T-helper 1 cell treated with Interleukin-12 subunit alpha and Interleukin-12 subunit beta and Interleukin-4 antibody, amounts not matched to agents 30 μg/mL and 1 μg/mL, for 36 hours (primary cell): ENCODE data around the gene NHLRC2.

Source experiments
- H3K27ac Mint-ChIP-seq: one replicate; pipeline ENCODE4 v1.8.0; 2021; ENCODE audit warnings: mild to moderate bottlenecking, mixed read lengths
- H3K27me3 Mint-ChIP-seq: one replicate; pipeline ENCODE4 v1.8.0; 2021; ENCODE audit warnings: low read depth, mixed read lengths
- H3K36me3 Mint-ChIP-seq: one replicate; pipeline ENCODE4 v1.8.0; 2021; ENCODE audit warnings: low read depth, mixed read lengths
- H3K4me1 Mint-ChIP-seq: one replicate; pipeline ENCODE4 v1.8.0; 2021; ENCODE audit warnings: low read depth, mixed read lengths
- H3K4me3 Mint-ChIP-seq: one replicate; pipeline ENCODE4 v1.8.0; 2021; ENCODE audit warnings: mild to moderate bottlenecking, moderate library complexity, mixed read lengths
- H3K9me3 Mint-ChIP-seq: one replicate; pipeline ENCODE4 v1.8.0; 2021; ENCODE audit warnings: mixed read lengths

The NHLRC2 gene

DNA sequence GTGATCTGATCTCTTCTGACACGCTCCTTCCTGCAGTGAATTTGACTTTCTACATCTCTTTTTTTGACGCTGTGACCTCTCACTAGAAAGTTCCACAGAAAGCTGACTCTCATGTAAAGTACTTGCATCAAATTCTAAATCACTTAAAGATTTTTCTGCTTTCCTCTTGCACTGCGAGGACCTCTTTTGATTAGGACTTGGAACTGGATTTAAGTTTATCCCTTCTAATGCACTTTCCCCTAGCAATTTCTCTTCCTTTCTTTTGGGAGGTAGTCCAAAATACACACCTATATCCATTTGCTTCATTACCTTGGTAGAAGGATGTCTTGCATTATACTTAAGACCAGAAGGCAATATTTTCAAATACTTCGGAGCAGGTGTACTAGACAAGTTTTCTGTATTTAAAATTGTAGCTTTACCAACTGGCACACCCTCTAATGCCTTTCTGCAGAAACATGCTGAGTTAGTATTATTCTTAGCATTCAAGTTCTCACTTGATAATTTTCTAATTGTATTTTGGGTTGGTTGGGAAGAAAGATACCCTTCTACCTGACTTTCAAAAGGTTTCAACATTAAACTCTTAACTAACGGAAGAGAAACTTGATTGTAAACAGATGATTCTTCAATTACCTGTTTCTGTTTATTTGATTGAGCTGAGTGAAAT, 5.2 kb upstream of the NHLRC2 start:
- H3K36me3 Mint-ChIP-seq: peaks cover 36% of the 10 kb centered on the region
- peaks cover 33% of the 10 kb centered on the region for H3K4me1 Mint-ChIP-seq
- no peaks in the 10 kb centered on the region for H3K27me3 Mint-ChIP-seq
- H3K9me3 Mint-ChIP-seq: no peaks in the 10 kb centered on the region
- H3K27ac Mint-ChIP-seq: no peak overlapping the region
- no peak overlapping the region for H3K4me3 Mint-ChIP-seq

DNA sequence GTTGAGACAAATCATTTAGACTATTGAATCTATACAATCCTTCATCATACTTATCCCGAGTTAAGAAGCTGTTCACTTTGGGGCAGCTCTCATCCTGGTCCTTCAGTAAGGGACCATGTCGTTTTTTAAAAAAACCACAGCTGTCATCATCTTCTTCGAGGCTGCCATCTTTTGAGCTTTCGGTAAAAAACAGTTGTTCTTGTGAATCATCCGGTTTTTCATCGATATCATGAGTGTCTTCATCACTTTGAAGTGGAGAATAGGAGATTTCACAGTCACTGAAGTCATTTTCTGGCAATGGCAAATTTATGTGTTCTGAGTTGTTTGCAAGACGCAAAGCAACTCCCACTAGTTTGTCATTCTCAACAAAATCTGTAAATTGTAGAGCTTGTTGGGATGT, 4.5 kb upstream of the NHLRC2 start:
- Mint-ChIP-seq H3K4me3 (peak overlapping the region; percentile 60), H3K4me1 (peaks cover 33% of the 10 kb centered on the region), H3K27me3 (no peaks in the 10 kb centered on the region), H3K36me3 (peaks cover 34% of the 10 kb centered on the region), H3K9me3 (no peaks in the 10 kb centered on the region), H3K27ac (peak overlapping the region; percentile 59)

DNA sequence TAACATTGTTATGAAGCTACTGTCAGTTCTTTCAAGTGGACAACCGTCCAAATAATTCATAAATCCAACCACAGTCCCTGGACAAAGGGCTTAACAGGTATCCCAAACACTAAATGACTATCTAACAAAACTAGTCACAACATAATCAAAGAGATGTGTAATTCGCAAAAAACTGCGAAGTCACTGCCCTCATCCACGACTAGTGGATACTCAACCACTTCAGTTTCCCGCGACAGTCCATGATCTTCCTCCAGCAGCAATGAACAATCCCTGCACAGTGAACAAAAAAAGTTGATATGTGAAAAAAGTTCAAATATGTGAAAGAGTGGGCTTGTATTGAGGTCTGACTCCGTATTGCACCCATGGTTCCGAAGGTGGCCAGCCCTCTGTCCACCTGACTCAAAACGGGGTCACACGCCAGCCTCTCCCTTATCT, 866 bp upstream of the NHLRC2 start:
- Mint-ChIP-seq H3K4me1 (peaks cover 45% of the 10 kb centered on the region), H3K27ac (peak overlapping the region; percentile 94), H3K9me3 (no peaks in the 10 kb centered on the region), H3K4me3 (peak overlapping the region; percentile 95), H3K36me3 (peaks cover 26% of the 10 kb centered on the region), H3K27me3 (no peaks in the 10 kb centered on the region)

DNA sequence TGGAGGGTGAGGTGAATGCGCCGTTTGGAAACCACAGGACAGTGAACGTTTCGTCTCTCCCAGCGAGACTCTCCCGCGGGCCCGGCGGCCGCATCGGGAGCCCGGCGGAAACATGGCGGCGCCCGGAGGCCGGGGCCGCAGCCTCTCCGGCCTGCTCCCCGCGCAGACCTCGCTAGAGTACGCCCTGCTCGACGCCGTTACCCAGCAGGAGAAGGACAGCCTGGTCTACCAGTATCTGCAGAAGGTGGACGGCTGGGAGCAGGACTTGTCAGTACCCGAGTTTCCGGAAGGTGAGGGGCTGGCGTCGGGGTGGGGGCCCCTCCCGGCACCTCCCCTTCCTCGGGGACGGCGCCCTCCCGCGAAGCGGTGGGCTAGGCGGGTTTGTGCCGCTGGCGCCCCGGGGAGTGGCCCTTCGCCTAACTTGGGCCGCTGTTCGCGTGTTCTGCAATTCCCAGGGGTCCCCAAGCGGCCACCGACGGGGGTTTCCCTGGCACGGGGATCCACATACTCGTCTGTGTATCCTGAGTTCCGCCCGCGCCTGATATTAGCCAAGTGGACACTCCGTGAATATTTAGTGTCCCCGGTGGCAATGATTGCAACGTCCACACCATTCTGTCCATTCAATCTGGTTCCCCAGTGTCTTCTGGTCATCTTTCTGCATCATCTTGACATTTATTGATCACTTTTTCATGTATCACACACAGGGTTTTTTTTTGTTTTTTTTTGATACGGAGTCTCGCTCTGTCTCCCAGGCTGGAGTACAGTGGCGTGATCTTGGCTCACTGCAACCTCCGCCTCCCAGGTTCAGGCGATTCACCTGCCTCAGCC, 514 bp downstream of the NHLRC2 start:
- no peaks in the 10 kb centered on the region for H3K27me3 Mint-ChIP-seq
- H3K36me3 Mint-ChIP-seq: peaks cover 30% of the 10 kb centered on the region
- peak overlapping the region; percentile 95 for H3K4me3 Mint-ChIP-seq
- H3K27ac Mint-ChIP-seq: peak overlapping the region; percentile 94
- H3K4me1 Mint-ChIP-seq: peaks cover 42% of the 10 kb centered on the region
- no peaks in the 10 kb centered on the region for H3K9me3 Mint-ChIP-seq

DNA sequence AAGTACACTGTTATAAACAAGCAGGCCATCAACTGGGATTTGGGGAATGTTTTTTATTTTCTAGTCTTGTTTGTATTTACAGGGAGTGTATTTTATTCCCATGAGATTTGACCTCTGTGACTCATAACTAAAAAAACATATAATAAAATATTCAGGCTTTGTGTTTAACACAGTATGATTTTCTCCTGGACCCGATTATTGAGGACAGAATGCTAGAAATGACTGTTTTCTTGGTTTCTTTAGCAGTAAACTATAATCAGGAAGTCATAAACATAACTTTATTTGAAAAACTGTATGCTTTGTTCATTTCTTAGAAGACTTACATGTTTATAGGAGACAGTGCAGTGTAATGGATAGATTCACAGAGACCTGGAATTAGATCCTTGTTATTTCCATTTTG, 2.1 kb downstream of the NHLRC2 start:
- H3K4me1 Mint-ChIP-seq: peaks cover 40% of the 10 kb centered on the region
- no peak overlapping the region for H3K27ac Mint-ChIP-seq

DNA sequence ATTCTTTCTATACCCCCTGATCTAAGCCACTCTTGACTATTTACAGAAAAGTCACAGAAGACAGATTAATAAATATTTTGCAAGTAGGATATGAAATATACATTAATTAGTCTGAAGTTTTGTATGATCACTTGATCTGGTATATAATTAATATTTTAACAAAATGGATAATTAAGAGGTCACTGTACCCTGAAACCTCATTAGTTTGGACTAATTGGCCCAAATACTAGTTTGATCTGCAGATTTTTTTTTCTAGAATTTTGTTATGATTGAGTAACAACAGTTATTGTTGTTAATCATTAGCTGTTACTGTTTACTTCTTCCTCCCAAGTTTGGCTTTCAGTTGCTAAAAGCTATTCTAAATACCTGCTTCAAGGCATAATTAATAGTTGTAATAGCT, 2.7 kb downstream of the NHLRC2 start:
- H3K27ac Mint-ChIP-seq: no peak overlapping the region
- H3K4me1 Mint-ChIP-seq: peaks cover 40% of the 10 kb centered on the region
- no peaks in the 10 kb centered on the region for H3K27me3 Mint-ChIP-seq
- H3K4me3 Mint-ChIP-seq: no peak overlapping the region
- H3K36me3 Mint-ChIP-seq: peaks cover 38% of the 10 kb centered on the region
- H3K9me3 Mint-ChIP-seq: peaks cover 8% of the 10 kb centered on the region

More for the DNA sequence above, 2.1 kb downstream of the NHLRC2 start:
- peaks cover 38% of the 10 kb centered on the region for H3K36me3 Mint-ChIP-seq
- no peak overlapping the region for H3K4me3 Mint-ChIP-seq
- no peaks in the 10 kb centered on the region for H3K27me3 Mint-ChIP-seq
- peaks cover 8% of the 10 kb centered on the region for H3K9me3 Mint-ChIP-seq

DNA sequence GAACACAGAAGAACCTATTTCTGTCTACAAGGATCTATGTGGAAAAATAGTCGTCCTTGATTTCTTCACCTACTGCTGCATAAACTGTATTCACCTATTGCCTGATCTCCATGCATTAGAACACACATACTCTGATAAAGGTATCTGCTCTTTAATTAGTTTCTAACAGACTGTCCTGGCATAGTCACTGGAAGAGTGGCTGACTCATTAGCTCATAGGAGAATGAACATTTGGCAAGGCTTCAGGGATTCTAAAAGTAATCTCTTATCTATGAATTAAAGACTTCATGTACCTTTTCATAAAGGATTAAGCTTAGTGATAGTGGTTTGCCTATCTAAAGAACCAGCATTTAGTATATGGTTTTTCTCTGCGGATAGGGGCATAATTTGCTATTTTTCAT, 4.1 kb downstream of the NHLRC2 start:
- Mint-ChIP-seq H3K36me3 (peaks cover 45% of the 10 kb centered on the region), H3K27me3 (no peaks in the 10 kb centered on the region), H3K4me1 (peaks cover 29% of the 10 kb centered on the region), H3K4me3 (no peak overlapping the region), H3K27ac (no peak overlapping the region), H3K9me3 (peaks cover 8% of the 10 kb centered on the region)

DNA sequence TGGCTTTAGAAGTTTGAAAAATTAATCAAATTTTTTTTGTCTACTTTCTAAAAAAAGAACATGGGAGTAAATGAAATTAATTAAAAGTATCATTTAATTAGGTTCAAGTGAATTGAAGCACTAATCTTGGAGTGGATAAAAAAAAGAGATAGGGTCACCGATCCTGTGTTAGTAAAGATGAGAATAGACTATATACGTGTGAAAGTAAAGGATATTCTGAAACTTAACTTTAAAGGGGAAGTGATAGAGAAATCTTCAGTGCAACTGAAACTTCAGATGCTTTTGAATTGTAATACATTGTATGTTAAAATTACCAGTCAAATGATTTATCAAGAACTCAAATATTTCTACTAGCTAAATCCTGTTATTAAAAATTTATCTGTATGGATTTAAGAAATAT, 4.8 kb downstream of the NHLRC2 start:
- Mint-ChIP-seq H3K4me1 (peaks cover 24% of the 10 kb centered on the region), H3K27ac (no peak overlapping the region), H3K9me3 (peaks cover 12% of the 10 kb centered on the region), H3K27me3 (no peaks in the 10 kb centered on the region), H3K4me3 (no peak overlapping the region), H3K36me3 (peaks cover 45% of the 10 kb centered on the region)

DNA sequence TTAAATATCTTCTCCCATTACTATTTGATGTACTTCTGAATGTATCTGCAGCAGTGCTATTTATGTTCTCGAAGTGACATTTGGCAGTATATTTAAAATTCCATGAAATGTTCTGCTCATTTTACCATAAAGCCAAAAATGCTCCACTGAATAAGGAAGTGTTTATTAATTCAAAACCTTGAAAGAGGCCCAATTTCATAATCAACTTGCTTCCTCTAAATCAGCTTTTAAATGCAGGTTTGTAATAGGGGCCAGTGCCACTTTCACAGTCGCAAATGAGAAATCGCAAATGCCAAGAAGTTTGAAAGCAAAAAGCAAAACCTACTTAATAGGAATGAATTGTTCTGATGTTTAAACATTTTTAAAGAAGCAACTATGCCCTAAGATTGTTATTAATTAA, 11.4 kb downstream of the NHLRC2 start:
- peaks cover 5% of the 10 kb centered on the region for H3K4me1 Mint-ChIP-seq
- H3K27ac Mint-ChIP-seq: no peak overlapping the region
- H3K36me3 Mint-ChIP-seq: peaks cover 34% of the 10 kb centered on the region
- no peak overlapping the region for H3K4me3 Mint-ChIP-seq
- H3K9me3 Mint-ChIP-seq: peaks cover 10% of the 10 kb centered on the region
- H3K27me3 Mint-ChIP-seq: no peaks in the 10 kb centered on the region

DNA sequence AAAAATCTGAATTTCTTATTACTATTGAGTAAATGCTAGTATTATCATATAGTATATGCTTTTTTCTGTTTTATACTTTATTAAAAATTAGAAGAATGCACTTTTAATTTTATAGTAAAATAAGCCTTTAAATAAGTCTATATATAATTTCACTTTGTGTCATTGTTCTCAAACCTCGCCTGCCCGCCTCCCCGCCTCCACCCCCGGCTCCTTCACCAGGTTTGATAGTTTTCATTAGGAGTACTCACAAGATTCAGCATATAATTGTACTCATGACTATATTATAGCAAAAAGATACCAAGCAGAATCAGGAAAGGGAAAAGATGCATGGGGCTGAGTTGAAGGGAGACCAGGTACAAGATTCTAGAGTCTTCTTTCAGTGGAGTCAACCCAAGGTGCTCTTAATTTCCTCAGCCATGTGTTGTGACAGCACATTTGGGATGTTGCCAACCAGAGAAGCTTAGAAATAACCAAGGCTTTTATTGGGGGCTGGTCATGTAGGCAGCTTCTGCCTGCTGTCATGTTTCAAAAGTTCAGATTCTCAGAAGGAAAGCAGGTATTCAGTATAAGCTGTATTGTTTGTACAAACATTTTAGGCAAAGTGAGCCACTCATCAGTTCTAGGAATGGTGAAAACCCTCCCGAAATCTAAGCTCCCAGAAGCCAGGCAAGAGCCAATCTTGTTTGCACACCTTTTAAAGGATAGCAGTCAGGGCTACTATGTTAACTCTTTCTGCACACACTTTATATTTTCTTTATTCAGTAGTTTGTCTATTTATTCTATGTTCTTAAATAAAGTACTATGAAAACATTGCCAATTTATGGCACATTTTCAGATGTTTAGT, 12.3 kb downstream of the NHLRC2 start:
- Mint-ChIP-seq H3K27ac (no peak overlapping the region), H3K4me3 (no peak overlapping the region), H3K4me1 (peaks cover 5% of the 10 kb centered on the region), H3K27me3 (no peaks in the 10 kb centered on the region), H3K9me3 (peaks cover 4% of the 10 kb centered on the region), H3K36me3 (peaks cover 30% of the 10 kb centered on the region)

DNA sequence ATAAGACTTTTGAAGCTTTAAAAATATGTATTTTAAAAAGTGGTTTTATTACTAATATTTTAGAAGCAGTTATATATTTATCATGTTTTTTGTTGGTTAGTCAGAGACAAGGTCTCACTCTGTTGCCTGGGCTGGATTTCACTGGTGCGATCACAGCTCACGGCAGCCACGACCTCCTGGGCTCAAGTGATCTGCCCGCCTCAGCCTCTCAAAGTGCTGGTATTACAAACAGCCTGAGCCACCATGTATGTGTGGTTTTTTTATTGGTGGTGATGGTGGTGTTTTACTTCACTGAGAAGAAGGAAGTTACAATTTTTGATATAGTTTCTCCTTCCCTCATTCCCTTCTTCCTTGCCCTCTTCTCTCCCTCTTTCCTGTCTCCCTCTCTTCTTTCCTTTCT, 13.4 kb downstream of the NHLRC2 start:
- peaks cover 5% of the 10 kb centered on the region for H3K4me1 Mint-ChIP-seq
- peaks cover 12% of the 10 kb centered on the region for H3K9me3 Mint-ChIP-seq
- H3K4me3 Mint-ChIP-seq: no peak overlapping the region
- no peak overlapping the region for H3K27ac Mint-ChIP-seq
- no peaks in the 10 kb centered on the region for H3K27me3 Mint-ChIP-seq
- H3K36me3 Mint-ChIP-seq: peaks cover 31% of the 10 kb centered on the region

DNA sequence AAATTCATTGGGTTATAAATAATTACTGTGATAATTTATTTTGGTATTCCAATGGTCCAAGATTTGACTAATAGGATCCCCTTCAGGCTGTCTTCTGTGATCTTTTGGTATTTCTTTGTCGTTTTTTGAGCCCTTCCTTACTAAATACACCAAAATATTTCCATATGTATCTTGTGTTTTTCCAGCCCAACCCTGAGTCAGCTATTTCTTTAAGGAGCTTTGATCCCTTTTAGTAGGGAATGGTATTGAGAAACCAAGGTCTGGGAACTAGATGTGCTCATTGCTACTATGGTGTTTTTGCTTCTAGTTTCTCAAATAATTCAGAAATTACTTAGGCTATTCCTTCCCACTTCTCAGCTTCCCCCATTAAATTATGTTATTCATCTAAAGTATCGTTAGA, 15.3 kb downstream of the NHLRC2 start:
- H3K27ac Mint-ChIP-seq: no peak overlapping the region
- H3K36me3 Mint-ChIP-seq: peaks cover 28% of the 10 kb centered on the region
- H3K9me3 Mint-ChIP-seq: peaks cover 8% of the 10 kb centered on the region
- H3K4me1 Mint-ChIP-seq: peaks cover 5% of the 10 kb centered on the region
- no peaks in the 10 kb centered on the region for H3K27me3 Mint-ChIP-seq
- no peak overlapping the region for H3K4me3 Mint-ChIP-seq

DNA sequence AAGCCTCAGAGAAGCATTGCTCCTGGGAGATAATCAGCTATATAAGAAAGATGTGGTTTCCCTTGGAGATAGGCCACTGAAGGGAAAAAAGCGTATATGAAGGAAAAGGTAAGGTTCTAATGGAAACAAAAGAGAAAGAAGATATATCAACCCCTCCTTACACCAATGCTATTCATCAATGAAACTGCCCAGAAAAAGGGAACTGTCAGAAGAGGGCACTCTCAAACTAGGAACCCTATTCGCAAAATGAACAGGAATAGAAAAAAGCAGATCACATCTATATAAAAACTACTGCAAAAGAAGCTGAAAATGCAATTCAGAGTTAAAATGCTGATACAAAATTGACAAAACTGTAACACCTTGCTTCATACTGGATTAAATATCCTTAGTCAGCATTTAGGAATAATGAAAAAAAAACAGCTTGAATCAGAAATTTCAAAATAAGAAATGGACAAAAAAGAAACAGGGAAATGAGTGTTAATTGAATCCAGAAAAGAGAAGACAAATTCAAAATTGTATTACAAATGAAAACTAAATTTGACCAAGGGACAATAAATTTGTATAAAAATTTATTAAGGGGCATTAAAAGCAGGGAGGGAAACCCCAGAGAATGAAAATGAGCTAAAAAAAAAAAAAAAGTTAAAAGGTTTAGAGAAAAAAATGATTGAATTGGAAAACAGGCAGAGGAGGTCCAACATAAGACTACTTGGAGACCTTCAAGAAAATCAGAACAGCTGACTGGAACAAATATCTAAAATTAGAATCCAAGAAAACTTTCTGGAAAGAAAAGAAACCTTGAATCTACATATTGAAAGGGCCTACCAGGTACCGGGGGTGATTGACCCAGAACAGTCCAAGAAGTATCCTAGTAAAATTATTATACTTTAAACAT, 17.9 kb downstream of the NHLRC2 start:
- H3K27ac Mint-ChIP-seq: no peak overlapping the region
- H3K27me3 Mint-ChIP-seq: no peaks in the 10 kb centered on the region
- no peak overlapping the region for H3K4me3 Mint-ChIP-seq
- H3K9me3 Mint-ChIP-seq: peaks cover 8% of the 10 kb centered on the region
- H3K4me1 Mint-ChIP-seq: peaks cover 6% of the 10 kb centered on the region
- H3K36me3 Mint-ChIP-seq: peaks cover 30% of the 10 kb centered on the region

DNA sequence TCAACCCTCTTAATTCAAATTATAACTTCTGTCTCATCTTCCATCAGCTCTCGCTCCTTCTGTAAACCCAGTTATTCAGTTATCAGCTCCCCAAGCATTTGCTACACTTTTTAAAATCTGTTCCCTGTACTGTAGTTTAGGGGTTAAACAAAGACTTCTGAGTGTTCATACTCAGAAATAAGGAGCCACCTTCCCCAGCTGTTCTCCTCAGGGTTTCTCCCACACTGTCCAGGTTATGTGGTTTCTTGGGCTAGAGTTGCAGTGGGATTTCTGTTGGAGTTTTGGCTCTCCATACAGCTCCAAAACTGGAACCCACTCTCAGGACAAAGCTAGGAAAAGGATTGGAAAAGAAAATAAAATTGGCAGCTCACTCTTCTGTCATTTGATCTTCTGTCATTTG, 20.8 kb downstream of the NHLRC2 start:
- Mint-ChIP-seq H3K36me3 (peaks cover 32% of the 10 kb centered on the region), H3K4me1 (peaks cover 4% of the 10 kb centered on the region), H3K9me3 (peaks cover 8% of the 10 kb centered on the region), H3K4me3 (no peak overlapping the region), H3K27ac (no peak overlapping the region), H3K27me3 (no peaks in the 10 kb centered on the region)
